GM23338 (cell line): ENCODE results near the gene SV2C.

Source experiments
- CREB1 ChIP-seq: fragments of 250-450 bp; sonication (Bioruptor Pico); IDR thresholded peaks from 2 replicates; pipeline ENCODE4 v1.5.0; 2020; ENCODE audit warnings: low read depth, mild to moderate bottlenecking, moderate library complexity
- EZH2 ChIP-seq: fragments of 200-600 bp; sonication (generic); IDR thresholded peaks from one replicate; pipeline ENCODE4 v1.8.0; 2017; ENCODE audit warnings: antibody characterized with exemption, mild to moderate bottlenecking, low read depth; ENCODE audit not compliant: unreplicated experiment
- EZH2phosphoT487 ChIP-seq: fragments of 200-600 bp; sonication (generic); IDR thresholded peaks from one replicate; pipeline ENCODE4 v1.8.1; 2018; ENCODE audit warnings: antibody characterized with exemption; ENCODE audit not compliant: unreplicated experiment
- JUNB ChIP-seq: IDR thresholded peaks from one replicate; pipeline ENCODE4 v1.6.1; 2016; ENCODE audit warnings: antibody characterized with exemption; ENCODE audit not compliant: unreplicated experiment
- POLR2AphosphoS5 ChIP-seq: IDR thresholded peaks from 2 replicates; pipeline ENCODE4 v1.6.1; 2016; ENCODE audit warnings: antibody characterized with exemption, low read depth
- ZNF114 ChIP-seq: fragments of 250-450 bp; sonication (Bioruptor Pico); IDR thresholded peaks from 2 replicates; pipeline ENCODE4 v1.5.0; 2020; ENCODE audit warnings: mild to moderate bottlenecking, moderate library complexity
- TF ChIP-seq, protein P1 (sequence below), 2 experiments: fragments of 200-600 bp in 1 of 2; sonication (generic) in 1 of 2; conservative IDR thresholded peaks; 2 replicates each; pipeline versions ENCODE4 v1.5.1 to v1.6.1; 2016 to 2017; ENCODE audit warnings: antibody characterized with exemption in 2 of 2, low read depth in 2 of 2, mild to moderate bottlenecking in 2 of 2, moderate library complexity in 1 of 2
- TF ChIP-seq, protein P2 (sequence below): IDR thresholded peaks from one replicate; pipeline ENCODE4 v1.6.1; 2018; ENCODE audit warnings: antibody characterized with exemption; ENCODE audit not compliant: unreplicated experiment

- TF ChIP-seq POLR2AphosphoS5 (no peak), CREB1 (CRISPR knock-in tag) (no peak), EZH2 (no peak), EZH2phosphoT487 (no peak), JUNB (no peak), ZNF114 (CRISPR knock-in tag) (no peak)
- TF ChIP-seq, protein P1, sequence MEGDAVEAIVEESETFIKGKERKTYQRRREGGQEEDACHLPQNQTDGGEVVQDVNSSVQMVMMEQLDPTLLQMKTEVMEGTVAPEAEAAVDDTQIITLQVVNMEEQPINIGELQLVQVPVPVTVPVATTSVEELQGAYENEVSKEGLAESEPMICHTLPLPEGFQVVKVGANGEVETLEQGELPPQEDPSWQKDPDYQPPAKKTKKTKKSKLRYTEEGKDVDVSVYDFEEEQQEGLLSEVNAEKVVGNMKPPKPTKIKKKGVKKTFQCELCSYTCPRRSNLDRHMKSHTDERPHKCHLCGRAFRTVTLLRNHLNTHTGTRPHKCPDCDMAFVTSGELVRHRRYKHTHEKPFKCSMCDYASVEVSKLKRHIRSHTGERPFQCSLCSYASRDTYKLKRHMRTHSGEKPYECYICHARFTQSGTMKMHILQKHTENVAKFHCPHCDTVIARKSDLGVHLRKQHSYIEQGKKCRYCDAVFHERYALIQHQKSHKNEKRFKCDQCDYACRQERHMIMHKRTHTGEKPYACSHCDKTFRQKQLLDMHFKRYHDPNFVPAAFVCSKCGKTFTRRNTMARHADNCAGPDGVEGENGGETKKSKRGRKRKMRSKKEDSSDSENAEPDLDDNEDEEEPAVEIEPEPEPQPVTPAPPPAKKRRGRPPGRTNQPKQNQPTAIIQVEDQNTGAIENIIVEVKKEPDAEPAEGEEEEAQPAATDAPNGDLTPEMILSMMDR (conservative IDR thresholded peaks at IDR 0.05; ENCODE audit: low read depth in 2 of 2), result no peak
- TF ChIP-seq, protein P2, sequence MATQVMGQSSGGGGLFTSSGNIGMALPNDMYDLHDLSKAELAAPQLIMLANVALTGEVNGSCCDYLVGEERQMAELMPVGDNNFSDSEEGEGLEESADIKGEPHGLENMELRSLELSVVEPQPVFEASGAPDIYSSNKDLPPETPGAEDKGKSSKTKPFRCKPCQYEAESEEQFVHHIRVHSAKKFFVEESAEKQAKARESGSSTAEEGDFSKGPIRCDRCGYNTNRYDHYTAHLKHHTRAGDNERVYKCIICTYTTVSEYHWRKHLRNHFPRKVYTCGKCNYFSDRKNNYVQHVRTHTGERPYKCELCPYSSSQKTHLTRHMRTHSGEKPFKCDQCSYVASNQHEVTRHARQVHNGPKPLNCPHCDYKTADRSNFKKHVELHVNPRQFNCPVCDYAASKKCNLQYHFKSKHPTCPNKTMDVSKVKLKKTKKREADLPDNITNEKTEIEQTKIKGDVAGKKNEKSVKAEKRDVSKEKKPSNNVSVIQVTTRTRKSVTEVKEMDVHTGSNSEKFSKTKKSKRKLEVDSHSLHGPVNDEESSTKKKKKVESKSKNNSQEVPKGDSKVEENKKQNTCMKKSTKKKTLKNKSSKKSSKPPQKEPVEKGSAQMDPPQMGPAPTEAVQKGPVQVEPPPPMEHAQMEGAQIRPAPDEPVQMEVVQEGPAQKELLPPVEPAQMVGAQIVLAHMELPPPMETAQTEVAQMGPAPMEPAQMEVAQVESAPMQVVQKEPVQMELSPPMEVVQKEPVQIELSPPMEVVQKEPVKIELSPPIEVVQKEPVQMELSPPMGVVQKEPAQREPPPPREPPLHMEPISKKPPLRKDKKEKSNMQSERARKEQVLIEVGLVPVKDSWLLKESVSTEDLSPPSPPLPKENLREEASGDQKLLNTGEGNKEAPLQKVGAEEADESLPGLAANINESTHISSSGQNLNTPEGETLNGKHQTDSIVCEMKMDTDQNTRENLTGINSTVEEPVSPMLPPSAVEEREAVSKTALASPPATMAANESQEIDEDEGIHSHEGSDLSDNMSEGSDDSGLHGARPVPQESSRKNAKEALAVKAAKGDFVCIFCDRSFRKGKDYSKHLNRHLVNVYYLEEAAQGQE, result no peak
Observed at GRCh38 chr5:76065258-76065657, 17.9 kb upstream of the SV2C start.
